ENCODE measurements around the gene WDR77.

DNA sequence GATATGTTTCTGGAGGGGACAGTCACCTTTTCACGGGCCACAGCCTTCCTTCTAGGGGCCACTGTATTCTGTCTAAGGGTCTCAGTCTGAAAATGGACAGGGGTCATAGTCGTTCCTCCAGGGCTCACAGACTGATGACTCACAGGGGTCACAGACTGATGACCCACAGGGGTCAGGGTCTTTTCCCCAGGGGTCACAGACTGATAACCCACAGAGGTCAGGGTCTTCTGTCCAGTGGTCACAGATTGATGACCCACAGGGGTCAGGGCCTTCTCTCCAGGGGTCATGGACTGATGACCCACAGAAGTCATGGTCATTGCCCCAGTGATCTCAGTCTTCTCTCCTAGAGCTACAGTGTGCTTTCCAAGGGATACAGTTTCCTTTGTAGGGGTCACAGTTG is 34.3 kb downstream of the WDR77 start:
- TF ChIP-seq POLR2A (IDR thresholded peaks at IDR 0.05) (no peak), EP300 (IDR thresholded peaks at IDR 0.05) (no peak), POLR2AphosphoS5 (IDR thresholded peaks at IDR 0.05) (no peak)
- TF ChIP-seq, protein P1, sequence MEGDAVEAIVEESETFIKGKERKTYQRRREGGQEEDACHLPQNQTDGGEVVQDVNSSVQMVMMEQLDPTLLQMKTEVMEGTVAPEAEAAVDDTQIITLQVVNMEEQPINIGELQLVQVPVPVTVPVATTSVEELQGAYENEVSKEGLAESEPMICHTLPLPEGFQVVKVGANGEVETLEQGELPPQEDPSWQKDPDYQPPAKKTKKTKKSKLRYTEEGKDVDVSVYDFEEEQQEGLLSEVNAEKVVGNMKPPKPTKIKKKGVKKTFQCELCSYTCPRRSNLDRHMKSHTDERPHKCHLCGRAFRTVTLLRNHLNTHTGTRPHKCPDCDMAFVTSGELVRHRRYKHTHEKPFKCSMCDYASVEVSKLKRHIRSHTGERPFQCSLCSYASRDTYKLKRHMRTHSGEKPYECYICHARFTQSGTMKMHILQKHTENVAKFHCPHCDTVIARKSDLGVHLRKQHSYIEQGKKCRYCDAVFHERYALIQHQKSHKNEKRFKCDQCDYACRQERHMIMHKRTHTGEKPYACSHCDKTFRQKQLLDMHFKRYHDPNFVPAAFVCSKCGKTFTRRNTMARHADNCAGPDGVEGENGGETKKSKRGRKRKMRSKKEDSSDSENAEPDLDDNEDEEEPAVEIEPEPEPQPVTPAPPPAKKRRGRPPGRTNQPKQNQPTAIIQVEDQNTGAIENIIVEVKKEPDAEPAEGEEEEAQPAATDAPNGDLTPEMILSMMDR (IDR thresholded peaks at IDR 0.05), result no peak
